IMR-90 (cell line): ENCODE results near the gene PNPLA2. TPM values are rescaled to one million over a fixed set of nuclear protein-coding genes. Genes with fewer than 3 reads are reported as not detected.

ENCODE experiments used
- ATAC-seq: fragments of 200-7000 bp; cut with Tn5 transposase; 2 replicates; pipeline ENCODE4 v1.9.1; 2020; ENCODE audit warnings: low read depth, mild to moderate bottlenecking, moderate library complexity
- BruUV-seq: library from RNA; stranded (reverse); fragments of 400-500 nt; replicated peaks from 2 replicates; lab custom pipeline; 2021; lab: Mats Ljungman, UMichigan
- CTCF ChIA-PET: fragments of 300-600 bp; formaldehyde crosslinking; extraction: SDS; loops from one replicate; lab custom pipeline; 2021; ENCODE audit warnings: antibody characterized with exemption; lab: Yijun Ruan, JAX
- POLR2A ChIA-PET: fragments of 300-600 bp; sonication (Branson Sonifier 250); formaldehyde crosslinking; loops from one replicate; lab custom pipeline; 2022; ENCODE audit warnings: antibody characterized with exemption; ENCODE audit not compliant: unreplicated experiment; lab: Charles Lee
- DNase-seq: peaks from one replicate; pipeline ENCODE4 v3.0.0; 2013
- H2AFZ ChIP-seq: replicated peaks from 2 replicates; pipeline ENCODE3; 2013; ENCODE audit warnings: low read length, mild to moderate bottlenecking; ENCODE audit not compliant: poor library complexity
- H2AK5ac ChIP-seq: 2 replicates; pipeline ENCODE4 v1.6.1; 2013; ENCODE audit warnings: low read depth, low read length, inconsistent platforms
- H2AK9ac ChIP-seq: replicated peaks from 2 replicates; pipeline ENCODE3; 2013; ENCODE audit warnings: mild to moderate bottlenecking, low read depth, low read length, moderate library complexity; ENCODE audit not compliant: poor library complexity
- H2BK120ac ChIP-seq: 2 replicates; pipeline ENCODE4 v1.6.1; 2013; ENCODE audit warnings: low read depth, low read length, inconsistent platforms
- H2BK15ac ChIP-seq: 3 replicates; pipeline ENCODE4 v1.6.1; 2013; ENCODE audit warnings: low read depth, low read length, inconsistent platforms
- H2BK20ac ChIP-seq: 2 replicates; pipeline ENCODE4 v1.6.1; 2013; ENCODE audit warnings: low read depth, mild to moderate bottlenecking, inconsistent platforms, low read length, moderate library complexity
- H2BK5ac ChIP-seq: 2 replicates; pipeline ENCODE4 v1.6.1; 2013; ENCODE audit warnings: mild to moderate bottlenecking, low read depth, low read length, inconsistent platforms; ENCODE audit not compliant: poor library complexity, severe bottlenecking
- H3K14ac ChIP-seq: replicated peaks from 2 replicates; pipeline ENCODE4 v1.6.1; 2013; ENCODE audit warnings: low read depth, low read length, inconsistent platforms
- H3K18ac ChIP-seq: 2 replicates; pipeline ENCODE4 v1.6.1; 2013; ENCODE audit warnings: low read depth, low read length, control low read depth
- H3K23ac ChIP-seq: 2 replicates; pipeline ENCODE4 v1.6.1; 2013; ENCODE audit warnings: low read depth, low read length, inconsistent platforms
- H3K27ac ChIP-seq: 2 replicates; pipeline ENCODE4 v1.5.1; 2013; ENCODE audit warnings: mild to moderate bottlenecking, control low read depth, low read length; ENCODE audit not compliant: insufficient read depth
- H3K27me3 ChIP-seq: 2 replicates; pipeline ENCODE4 v1.6.1; 2013; ENCODE audit warnings: low read length; ENCODE audit not compliant: control insufficient read depth, insufficient read depth
- H3K36me3 ChIP-seq: 2 replicates; pipeline ENCODE4 v1.6.1; 2013; ENCODE audit warnings: low read length, mixed read lengths; ENCODE audit not compliant: control insufficient read depth, insufficient read depth
- H3K4ac ChIP-seq: 2 replicates; pipeline ENCODE4 v1.6.1; 2013; ENCODE audit warnings: low read depth, low read length, inconsistent platforms
- H3K4me1 ChIP-seq: 2 replicates; pipeline ENCODE4 v1.6.1; 2013; ENCODE audit warnings: low read length, mixed read lengths; ENCODE audit not compliant: control insufficient read depth, insufficient read depth
- H3K4me2 ChIP-seq: 2 replicates; pipeline ENCODE4 v1.6.1; 2013; ENCODE audit warnings: low read depth, mild to moderate bottlenecking, control low read depth, low read length, moderate library complexity
- H3K4me3 ChIP-seq: 2 replicates; pipeline ENCODE4 v1.5.1; 2013; ENCODE audit warnings: low read depth, mild to moderate bottlenecking, control low read depth, low read length, moderate library complexity; ENCODE audit not compliant: insufficient read depth
- H3K56ac ChIP-seq: 2 replicates; pipeline ENCODE4 v1.6.1; 2013; ENCODE audit warnings: low read length, inconsistent platforms; ENCODE audit not compliant: insufficient read depth; ENCODE audit errors: extremely low read depth
- H3K79me1 ChIP-seq, 2 experiments: 2 replicates each; pipeline ENCODE4 v1.6.1; 2013; ENCODE audit warnings: low read length in 2 of 2, inconsistent platforms in 1 of 2, low read depth in 1 of 2
- H3K9ac ChIP-seq: 2 replicates; pipeline ENCODE4 v1.6.1; 2013; ENCODE audit warnings: low read depth, low read length, control low read depth
- H3K9me1 ChIP-seq: 2 replicates; pipeline ENCODE4 v1.6.1; 2013; ENCODE audit warnings: low read length, inconsistent platforms; ENCODE audit not compliant: insufficient read depth
- H3K9me3 ChIP-seq: 2 replicates; pipeline ENCODE4 v1.6.1; 2013; ENCODE audit warnings: low read length; ENCODE audit not compliant: control insufficient read depth, insufficient read depth
- H4K20me1 ChIP-seq: 2 replicates; pipeline ENCODE4 v1.6.1; 2013; ENCODE audit warnings: low read length, inconsistent platforms; ENCODE audit not compliant: insufficient read depth
- H4K5ac ChIP-seq: 2 replicates; pipeline ENCODE4 v1.6.1; 2013; ENCODE audit warnings: mild to moderate bottlenecking, low read depth, low read length, control low read depth
- H4K8ac ChIP-seq, 2 experiments: 2 replicates each; pipeline ENCODE4 v1.6.1; 2013; ENCODE audit warnings: low read depth in 2 of 2, low read length in 2 of 2, control low read depth in 1 of 2, inconsistent platforms in 1 of 2
- H4K91ac ChIP-seq: 2 replicates; pipeline ENCODE4 v1.6.1; 2013; ENCODE audit warnings: low read depth, low read length, inconsistent platforms; ENCODE audit not compliant: insufficient read depth
- BHLHE40 ChIP-seq: fragments of 150-350 bp; IDR thresholded peaks from 2 replicates; pipeline ENCODE4 v1.6.1; 2016; ENCODE audit warnings: mild to moderate bottlenecking, low read depth, low read length
- CHD1 ChIP-seq: IDR thresholded peaks from 2 replicates; pipeline ENCODE4 v1.6.1; 2012; ENCODE audit warnings: low read depth, low read length, improper control_type of control experiment
- FOS ChIP-seq: fragments of 150-350 bp; IDR thresholded peaks from 2 replicates; pipeline ENCODE4 v1.6.1; 2016; ENCODE audit warnings: low read depth, low read length
- MAFK ChIP-seq: IDR thresholded peaks from 2 replicates; pipeline ENCODE4 v1.6.1; 2012; ENCODE audit warnings: low read depth, low read length, improper control_type of control experiment
- MXI1 ChIP-seq: IDR thresholded peaks from 2 replicates; pipeline ENCODE4 v1.6.1; 2012; ENCODE audit warnings: low read depth, mild to moderate bottlenecking, low read length, moderate library complexity, borderline replicate concordance
- NFE2L2 ChIP-seq: fragments of 150-350 bp; IDR thresholded peaks from 2 replicates; pipeline ENCODE4 v1.6.1; 2016; ENCODE audit warnings: low read depth, mild to moderate bottlenecking, low read length
- POLR2A ChIP-seq: IDR thresholded peaks from 2 replicates; pipeline ENCODE4 v1.6.1; 2012; ENCODE audit warnings: mild to moderate bottlenecking, low read depth, low read length
- RAD21 ChIP-seq: IDR thresholded peaks from 2 replicates; pipeline ENCODE4 v1.6.1; 2012; ENCODE audit warnings: low read length, improper control_type of control experiment
- RCOR1 ChIP-seq: IDR thresholded peaks from 2 replicates; pipeline ENCODE4 v1.6.1; 2012; ENCODE audit warnings: mild to moderate bottlenecking, low read length, improper control_type of control experiment; ENCODE audit not compliant: insufficient replicate concordance
- RFX5 ChIP-seq: IDR thresholded peaks from 2 replicates; pipeline ENCODE4 v1.8.0; 2012; ENCODE audit warnings: low read depth, mild to moderate bottlenecking, low read length, moderate library complexity
- SMC3 ChIP-seq: fragments of 150-350 bp; IDR thresholded peaks from 2 replicates; pipeline ENCODE4 v1.6.1; 2016; ENCODE audit warnings: low read depth, mild to moderate bottlenecking, antibody characterized with exemption, low read length, moderate library complexity
- WGBS, 2 experiments: methylation state at CpG; one replicate each; pipeline versions ENCODE4 v1.1.5 to v1.1.7; 2013; ENCODE audit warnings: missing lambda C conversion rate in 2 of 2; ENCODE audit not compliant: insufficient read length in 1 of 2; ENCODE audit errors: extremely low coverage in 2 of 2; 5-methylcytosine and 5-hydroxymethylcytosine counted together
- dilution Hi-C: fragments of 300-500 bp; cut with HindIII; formaldehyde crosslinking; loops from one replicate; pipeline ENCODE4 v1.14.3; 2018; ENCODE audit warnings: low sequenced_read_pairs; ENCODE audit not compliant: unreplicated experiment
- in situ Hi-C: fragments of 300-500 bp; cut with MboI; formaldehyde crosslinking; loops from 3 replicates; pipeline ENCODE4 v1.14.3; 2019; ENCODE audit warnings: low sequenced_read_pairs, inconsistent platforms, mixed read lengths
- intact Hi-C: fragments of 100-400 bp; cut with micrococcal nuclease; formaldehyde crosslinking; loops from 2 replicates; pipeline ENCODE4 v1.10.0; 2022
- polyA plus RNA-seq, 3 experiments: library from polyadenylated mRNA; depleted of rRNA; stranded (reverse); fragments of >200 nt; gene quantifications; 2 replicates each; pipeline ENCODE4 v1.2.3, GENCODE V29; 2012; ENCODE audit warnings: low replicate concordance in 1 of 3
- total RNA-seq: library from RNA; depleted of rRNA; stranded (reverse); fragments of >200 nt; gene quantifications from 2 replicates; pipeline ENCODE4 v1.2.3, GENCODE V29; 2012
- TF ChIP-seq, protein P1 (sequence below): fragments of 150-350 bp; IDR thresholded peaks from 2 replicates; pipeline ENCODE4 v1.6.1; 2016; ENCODE audit warnings: low read depth, mild to moderate bottlenecking, low read length, moderate library complexity, borderline replicate concordance
- TF ChIP-seq, protein P2 (sequence below): fragments of 150-350 bp; IDR thresholded peaks from 2 replicates; pipeline ENCODE4 v1.6.1; 2017; ENCODE audit warnings: mild to moderate bottlenecking, antibody characterized with exemption, low read length, low read depth
- TF ChIP-seq, protein P3 (sequence below): conservative IDR thresholded peaks from 2 replicates; pipeline ENCODE4 v1.5.1; 2012; ENCODE audit warnings: mild to moderate bottlenecking, low read depth, low read length, improper control_type of control experiment

PNPLA2 gene
- total and polyA plus RNA-seq, 2 of the 4 experiments (the other 2 are of a cell fraction), result 7.0 to 94.3 TPM

DNA sequence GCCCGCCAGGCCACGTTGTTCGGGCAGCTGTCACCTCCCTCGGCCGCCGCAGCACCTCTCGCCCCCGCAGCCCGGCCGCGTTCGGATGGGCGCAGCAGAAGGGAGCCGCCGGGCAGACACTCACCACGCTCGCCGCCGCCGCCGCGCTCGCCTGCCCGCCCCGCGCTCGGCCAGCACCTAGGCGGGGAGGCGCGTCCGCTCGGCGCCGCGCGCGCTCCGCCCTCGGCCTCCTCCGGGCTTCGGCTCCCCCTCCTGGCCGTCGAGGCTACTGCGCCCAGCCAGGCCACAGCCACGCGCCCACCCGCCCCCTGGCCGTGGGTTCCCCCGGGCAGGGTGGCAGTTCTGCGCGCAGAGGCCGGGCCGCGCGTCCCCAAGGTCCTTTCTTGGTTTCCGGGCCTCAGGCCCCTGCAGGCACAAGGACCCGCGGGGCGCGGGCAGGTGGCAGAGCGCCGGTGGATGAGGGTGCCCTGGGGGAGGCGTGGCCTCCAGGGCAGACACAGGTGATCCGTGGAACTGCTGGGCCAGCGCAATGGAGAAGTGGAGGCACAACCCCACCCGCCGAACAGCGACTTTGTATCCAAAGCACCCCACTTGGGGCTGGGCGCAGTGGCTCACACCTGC, 20.5 kb upstream of the PNPLA2 start, which contains the start of gene SLC25A22:
TSS of gene SLC25A22 (minus strand) at position 189 of the 621 bp plus-strand sequence. CDS start 3,275 bp downstream, outside the sequence.
- H3K27ac ChIP-seq, result peak within 1 kb of the TSS; percentile 89
- H3K27me3 ChIP-seq, result no peaks in the 10 kb centered on the region
- peak within 1 kb of the TSS; percentile 84 for H3K9ac ChIP-seq
- peaks cover 0 to 31% of the 10 kb centered on the region in 2 experiments; a peak in 3 of 4 replicates for H3K79me1 ChIP-seq
- CTCF ChIA-PET, result interaction anchor here (0.6 kb wide), 1 partner anchor 37 kb away, joined by 3 read pairs; no protein-coding TSS in a partner anchor
- peak; percentile 73 for ATAC-seq
- H3K14ac ChIP-seq, result peak within 1 kb of the TSS; percentile 87; the same call in 1 of the 2 replicates
- peak within 1 kb of the TSS; percentile 63; the same call in 1 of the 2 replicates for H3K23ac ChIP-seq
- 0 out of 2 replicates have a peak within 1 kb of the TSS, but pooled peaks have one; percentile 20 for H2BK120ac ChIP-seq
- peak within 1 kb of the TSS; percentile 95 for H2AK9ac ChIP-seq
- peak within 1 kb of the TSS; percentile 43; the same call in 1 of the 3 replicates for H2BK15ac ChIP-seq
- peak within 1 kb of the TSS; percentile 35 to 71; a peak in 2 of 4 replicates for H4K8ac ChIP-seq
- H4K91ac ChIP-seq, result peak within 1 kb of the TSS; percentile 87
- BruUV-seq, result no TSS peak
- peak within 1 kb of the TSS; percentile 90; the same call in 1 of the 2 replicates for H2AK5ac ChIP-seq
- peaks cover 6% of the 10 kb centered on the region; the same call in 1 of the 2 replicates for H3K9me1 ChIP-seq
- in situ Hi-C loops, result no loop called here
- peak within 1 kb of the TSS; percentile 61 for H3K4me3 ChIP-seq
- H3K4me2 ChIP-seq, result peak within 1 kb of the TSS; percentile 96
- H3K36me3 ChIP-seq, result peaks cover 40% of the 10 kb centered on the region
- peak within 1 kb of the TSS; percentile 93 for H2AFZ ChIP-seq
- peaks cover 18% of the 10 kb centered on the region for H4K20me1 ChIP-seq
- no peaks in the 10 kb centered on the region for H3K9me3 ChIP-seq
- POLR2A ChIA-PET, result no interaction called here
- WGBS, 2 experiments, result 0% methylated on average over 41 of the region's 69 CpGs; no CpG with 5 or more reads in 1 of the 2 experiments
- DNase-seq, result peak; percentile 71
- peak within 1 kb of the TSS; percentile 70 for H2BK5ac ChIP-seq
- intact Hi-C loops, result no loop called here
- H4K5ac ChIP-seq, result peak within 1 kb of the TSS; percentile 1; the same call in 1 of the 2 replicates
- H3K4me1 ChIP-seq, result peaks cover 11% of the 10 kb centered on the region
- no peak within 1 kb of the TSS for H2BK20ac ChIP-seq
- H3K4ac ChIP-seq, result peak within 1 kb of the TSS; percentile 85
- H3K18ac ChIP-seq, result no peak within 1 kb of the TSS
- dilution Hi-C loops, result no loop called here
- peak within 1 kb of the TSS; percentile 38 for H3K56ac ChIP-seq
- TF ChIP-seq RAD21 (peak; percentile 57), SMC3 (peak; percentile 35), NFE2L2 (no peak), RCOR1 (no peak), CHD1 (no peak), MXI1 (peak; percentile 75), FOS (no peak), RFX5 (no peak), BHLHE40 (peak; percentile 27; the same call in 1 of the 2 replicates), MAFK (no peak), POLR2A (no peak)
- TF ChIP-seq, protein P1, sequence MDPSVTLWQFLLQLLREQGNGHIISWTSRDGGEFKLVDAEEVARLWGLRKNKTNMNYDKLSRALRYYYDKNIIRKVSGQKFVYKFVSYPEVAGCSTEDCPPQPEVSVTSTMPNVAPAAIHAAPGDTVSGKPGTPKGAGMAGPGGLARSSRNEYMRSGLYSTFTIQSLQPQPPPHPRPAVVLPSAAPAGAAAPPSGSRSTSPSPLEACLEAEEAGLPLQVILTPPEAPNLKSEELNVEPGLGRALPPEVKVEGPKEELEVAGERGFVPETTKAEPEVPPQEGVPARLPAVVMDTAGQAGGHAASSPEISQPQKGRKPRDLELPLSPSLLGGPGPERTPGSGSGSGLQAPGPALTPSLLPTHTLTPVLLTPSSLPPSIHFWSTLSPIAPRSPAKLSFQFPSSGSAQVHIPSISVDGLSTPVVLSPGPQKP, result no peak
- TF ChIP-seq, protein P2, sequence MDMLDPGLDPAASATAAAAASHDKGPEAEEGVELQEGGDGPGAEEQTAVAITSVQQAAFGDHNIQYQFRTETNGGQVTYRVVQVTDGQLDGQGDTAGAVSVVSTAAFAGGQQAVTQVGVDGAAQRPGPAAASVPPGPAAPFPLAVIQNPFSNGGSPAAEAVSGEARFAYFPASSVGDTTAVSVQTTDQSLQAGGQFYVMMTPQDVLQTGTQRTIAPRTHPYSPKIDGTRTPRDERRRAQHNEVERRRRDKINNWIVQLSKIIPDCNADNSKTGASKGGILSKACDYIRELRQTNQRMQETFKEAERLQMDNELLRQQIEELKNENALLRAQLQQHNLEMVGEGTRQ, result 0 out of 2 replicates have a peak, but pooled peaks have one; percentile 4
- TF ChIP-seq, protein P3, sequence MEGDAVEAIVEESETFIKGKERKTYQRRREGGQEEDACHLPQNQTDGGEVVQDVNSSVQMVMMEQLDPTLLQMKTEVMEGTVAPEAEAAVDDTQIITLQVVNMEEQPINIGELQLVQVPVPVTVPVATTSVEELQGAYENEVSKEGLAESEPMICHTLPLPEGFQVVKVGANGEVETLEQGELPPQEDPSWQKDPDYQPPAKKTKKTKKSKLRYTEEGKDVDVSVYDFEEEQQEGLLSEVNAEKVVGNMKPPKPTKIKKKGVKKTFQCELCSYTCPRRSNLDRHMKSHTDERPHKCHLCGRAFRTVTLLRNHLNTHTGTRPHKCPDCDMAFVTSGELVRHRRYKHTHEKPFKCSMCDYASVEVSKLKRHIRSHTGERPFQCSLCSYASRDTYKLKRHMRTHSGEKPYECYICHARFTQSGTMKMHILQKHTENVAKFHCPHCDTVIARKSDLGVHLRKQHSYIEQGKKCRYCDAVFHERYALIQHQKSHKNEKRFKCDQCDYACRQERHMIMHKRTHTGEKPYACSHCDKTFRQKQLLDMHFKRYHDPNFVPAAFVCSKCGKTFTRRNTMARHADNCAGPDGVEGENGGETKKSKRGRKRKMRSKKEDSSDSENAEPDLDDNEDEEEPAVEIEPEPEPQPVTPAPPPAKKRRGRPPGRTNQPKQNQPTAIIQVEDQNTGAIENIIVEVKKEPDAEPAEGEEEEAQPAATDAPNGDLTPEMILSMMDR, result peak; percentile 85
